ENCODE data around the gene COX5B.
"Not testable (repeated sequence)": the region's sequence is repeated elsewhere in the genome, so short reads cannot be mapped to it uniquely, and the experiment has no call there.

The COX5B gene

GRCh38 chr2:97675430-97676113 lies 29.7 kb downstream of the COX5B start:
- DNase-seq, result no peak

DNA sequence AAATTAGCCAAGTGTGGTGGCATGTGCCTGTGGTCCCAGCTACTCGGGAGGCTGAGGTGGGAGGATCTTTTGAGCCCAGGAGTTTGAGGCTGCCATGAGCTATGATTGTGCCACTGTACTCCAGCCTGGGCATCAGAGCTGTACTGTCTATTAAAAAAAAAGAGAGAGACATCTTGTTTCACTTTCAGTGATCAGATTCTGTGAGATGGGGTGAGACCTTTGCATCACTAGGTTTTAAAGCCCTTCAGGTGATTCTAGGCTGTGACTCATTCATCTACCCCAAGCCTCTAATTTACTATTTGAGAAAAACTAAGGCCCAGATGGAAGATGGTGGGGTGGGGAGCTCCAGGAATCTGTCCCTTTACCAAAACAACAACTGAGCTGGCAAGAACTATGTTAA lies 30.8 kb downstream of the COX5B start:
- DNase-seq, result no peak

DNA sequence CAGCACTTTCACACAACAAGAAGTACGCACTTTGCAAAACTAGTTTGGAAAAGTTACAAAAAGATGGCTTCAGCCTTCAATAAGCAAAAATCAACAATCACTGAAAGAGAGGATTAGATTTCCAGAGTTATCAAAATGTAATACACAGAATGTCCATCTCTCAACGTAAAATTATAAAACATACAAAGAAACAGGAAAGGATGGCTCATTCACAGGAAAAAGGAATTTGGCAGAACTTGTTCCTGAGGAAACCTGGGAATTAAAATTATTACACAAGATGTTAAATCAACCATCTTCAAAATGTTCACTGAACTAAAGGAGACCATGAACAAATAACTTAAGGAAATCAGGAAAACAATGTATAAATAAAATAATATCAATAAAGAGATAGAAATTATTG lies 31.6 kb downstream of the COX5B start:
- no peak for DNase-seq

DNA sequence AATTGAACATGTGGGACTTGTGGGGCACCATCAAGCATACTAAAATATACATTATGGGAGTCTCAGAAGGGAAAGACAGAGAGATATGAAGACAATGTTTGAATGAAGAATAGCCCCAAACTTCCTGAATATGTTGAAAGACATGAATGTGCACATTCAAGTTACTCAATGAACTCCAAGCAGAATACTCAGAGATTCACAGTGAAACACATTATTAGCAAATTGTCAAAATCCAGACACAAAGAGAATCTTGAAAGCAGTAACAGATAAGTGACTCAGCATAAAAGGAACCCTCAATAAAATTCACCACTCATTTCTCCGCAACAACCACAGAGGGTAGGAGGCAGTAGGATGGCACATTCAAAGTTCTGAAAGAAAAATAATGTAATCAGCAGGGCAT lies 32.4 kb downstream of the COX5B start:
- no peak for DNase-seq

GRCh38 chr2:97687235-97687634 lies 41.4 kb downstream of the COX5B start:
- DNase-seq, result not testable (repeated sequence)

GRCh38 chr2:97688062-97688827 lies 42.4 kb downstream of the COX5B start:
- no peak for DNase-seq

- DNase-seq, result no peak
These were observed 45.3 kb downstream of the COX5B start for GRCh38 chr2:97691166-97691565.

GRCh38 chr2:97693476-97693875 lies 47.6 kb downstream of the COX5B start:
- no peak for DNase-seq

GRCh38 chr2:97695744-97696143 lies 49.9 kb downstream of the COX5B start:
- no peak for DNase-seq

DNA sequence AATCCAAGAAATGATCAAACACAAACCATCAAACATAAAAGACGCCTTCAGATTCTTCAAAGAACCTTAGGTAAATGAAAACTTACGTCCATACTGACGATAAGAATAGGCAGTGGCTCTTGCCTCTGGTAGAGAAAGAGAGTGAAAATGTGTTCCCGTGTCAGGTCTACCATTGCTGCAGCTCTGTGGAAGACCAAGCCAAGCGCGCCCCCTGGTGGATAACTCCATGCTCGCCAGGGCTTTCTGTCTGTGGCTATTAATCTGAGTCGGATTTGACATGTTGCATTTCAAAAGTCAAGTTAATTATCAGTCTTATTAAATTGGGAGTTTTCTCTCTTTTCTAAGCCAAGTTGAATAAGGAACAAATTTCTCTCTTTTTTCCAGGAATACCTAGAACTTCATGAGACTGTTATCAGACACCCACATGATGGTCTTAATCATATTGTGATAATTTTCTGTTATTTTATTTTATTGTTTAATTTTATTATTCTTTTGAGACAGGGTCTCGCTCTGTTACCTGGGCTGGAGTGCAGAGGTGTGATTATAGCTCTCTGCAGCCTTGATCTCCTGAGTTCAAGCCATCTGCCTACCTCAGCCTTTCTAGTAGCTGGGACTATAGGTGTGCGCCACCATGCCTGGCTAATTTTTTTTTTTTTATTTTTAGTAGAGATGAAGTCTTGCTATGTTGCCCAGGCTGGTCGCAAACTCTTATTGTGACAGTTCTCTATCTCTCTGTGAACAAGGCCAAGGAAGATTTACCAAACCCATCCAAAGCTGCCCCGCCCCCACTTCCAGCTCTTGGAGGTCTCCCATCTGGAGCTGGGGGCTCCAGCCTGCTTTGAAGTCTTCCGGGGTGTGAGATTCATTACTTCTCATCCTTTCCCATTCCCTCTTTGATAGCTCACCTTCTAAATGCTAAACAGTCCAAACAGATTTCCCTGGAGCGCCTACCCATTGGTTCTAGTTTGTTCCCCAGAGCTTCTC lies 51.7 kb downstream of the COX5B start:
- DNase-seq, result peak; percentile 18 to 68

All from cerebellar nuclear complex (tissue), 1 donor.